Neutrophil (primary cell): ENCODE measurements around the gene UTP25.

ENCODE experiments used
- H3K27ac ChIP-seq: fragments of 200-600 bp; sonication (generic); 2 replicates; pipeline ENCODE4 v1.5.1; 2016; ENCODE audit warnings: mild to moderate bottlenecking, moderate library complexity
- H3K27me3 ChIP-seq: fragments of 200-600 bp; sonication (generic); 2 replicates; pipeline ENCODE4 v1.6.0; 2016; ENCODE audit warnings: mild to moderate bottlenecking
- H3K36me3 ChIP-seq: fragments of 200-600 bp; sonication (generic); 2 replicates; pipeline ENCODE4 v1.5.1; 2017
- H3K4me1 ChIP-seq, 2 experiments: fragments of 200-600 bp in 1 of 2; sonication (generic) in 1 of 2; 1 replicate in 1 of 2; 2 replicates in 1 of 2; pipeline versions ENCODE4 v1.5.1 to v1.6.1; 2013 to 2016; ENCODE audit warnings: low read depth in 1 of 2, low read length in 1 of 2, mild to moderate bottlenecking in 1 of 2, moderate library complexity in 1 of 2; ENCODE audit not compliant: control insufficient read depth in 1 of 2, insufficient read depth in 1 of 2
- H3K4me3 ChIP-seq, 2 experiments: fragments of 200-600 bp in 1 of 2; sonication (generic) in 1 of 2; 1 replicate in 1 of 2; 2 replicates in 1 of 2; pipeline ENCODE4 v1.5.1; 2013 to 2016; ENCODE audit warnings: low read depth in 1 of 2, low read length in 1 of 2, mild to moderate bottlenecking in 1 of 2, moderate library complexity in 1 of 2
- H3K9me3 ChIP-seq: fragments of 200-600 bp; sonication (generic); 2 replicates; pipeline ENCODE4 v1.5.1; 2016
- TF ChIP-seq, protein P1 (sequence below): fragments of 200-600 bp; sonication (generic); IDR thresholded peaks from 2 replicates; pipeline ENCODE4 v1.5.1; 2016; ENCODE audit warnings: antibody characterized with exemption

Gene UTP25

DNA sequence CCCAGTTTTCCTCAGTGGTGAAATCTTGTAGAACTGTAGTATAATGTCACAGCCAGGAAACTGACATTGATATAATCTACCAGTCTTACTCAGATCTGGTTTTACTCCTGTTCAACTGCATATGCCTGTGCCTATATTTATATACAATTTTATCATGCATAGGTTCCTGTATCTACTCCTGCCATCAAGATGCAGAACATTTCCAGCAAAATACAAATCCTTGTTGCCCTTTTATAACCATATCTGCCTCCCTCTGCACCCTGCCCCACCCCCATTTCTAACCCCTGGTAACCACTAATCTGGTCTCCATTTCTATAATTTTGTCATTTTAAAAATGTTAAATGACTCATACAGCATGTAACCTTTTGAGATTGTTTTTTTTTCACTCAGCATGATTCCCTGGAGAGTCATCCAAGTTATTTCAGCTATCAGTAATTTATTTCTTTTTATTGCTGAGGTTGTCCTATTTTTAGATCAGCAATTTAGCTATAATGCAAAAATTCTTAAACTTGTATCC lies 8.1 kb downstream of the UTP25 start:
- Histone ChIP-seq H3K4me3 (no peak overlapping the region), H3K36me3 (no peaks in the 10 kb centered on the region), H3K9me3 (no peaks in the 10 kb centered on the region), H3K27me3 (no peaks in the 10 kb centered on the region), H3K4me1 (peaks cover 24 to 26% of the 10 kb centered on the region in 2 experiments), H3K27ac (no peak overlapping the region)
- TF ChIP-seq, protein P1, sequence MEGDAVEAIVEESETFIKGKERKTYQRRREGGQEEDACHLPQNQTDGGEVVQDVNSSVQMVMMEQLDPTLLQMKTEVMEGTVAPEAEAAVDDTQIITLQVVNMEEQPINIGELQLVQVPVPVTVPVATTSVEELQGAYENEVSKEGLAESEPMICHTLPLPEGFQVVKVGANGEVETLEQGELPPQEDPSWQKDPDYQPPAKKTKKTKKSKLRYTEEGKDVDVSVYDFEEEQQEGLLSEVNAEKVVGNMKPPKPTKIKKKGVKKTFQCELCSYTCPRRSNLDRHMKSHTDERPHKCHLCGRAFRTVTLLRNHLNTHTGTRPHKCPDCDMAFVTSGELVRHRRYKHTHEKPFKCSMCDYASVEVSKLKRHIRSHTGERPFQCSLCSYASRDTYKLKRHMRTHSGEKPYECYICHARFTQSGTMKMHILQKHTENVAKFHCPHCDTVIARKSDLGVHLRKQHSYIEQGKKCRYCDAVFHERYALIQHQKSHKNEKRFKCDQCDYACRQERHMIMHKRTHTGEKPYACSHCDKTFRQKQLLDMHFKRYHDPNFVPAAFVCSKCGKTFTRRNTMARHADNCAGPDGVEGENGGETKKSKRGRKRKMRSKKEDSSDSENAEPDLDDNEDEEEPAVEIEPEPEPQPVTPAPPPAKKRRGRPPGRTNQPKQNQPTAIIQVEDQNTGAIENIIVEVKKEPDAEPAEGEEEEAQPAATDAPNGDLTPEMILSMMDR, result no peak

DNA sequence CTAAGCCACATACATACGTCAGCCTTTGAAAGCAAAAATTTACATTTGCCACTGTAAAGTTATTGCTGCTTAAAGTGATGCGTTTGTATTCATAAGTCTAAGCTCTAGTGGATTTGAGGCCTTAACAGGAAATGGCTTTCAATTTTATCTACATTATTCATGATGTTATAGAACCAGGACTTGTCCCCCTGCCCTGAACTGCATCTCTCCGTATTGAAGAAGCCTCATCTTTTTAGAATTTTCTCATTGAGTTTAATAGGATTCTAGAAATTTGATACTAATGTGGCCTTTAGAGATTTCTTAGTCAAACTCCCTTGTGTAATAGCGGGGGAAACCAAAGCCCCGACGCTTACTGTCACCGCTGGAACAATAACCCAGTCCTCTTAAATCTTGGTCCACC lies 9.9 kb downstream of the UTP25 start:
- peaks cover 6% of the 10 kb centered on the region for H3K36me3 ChIP-seq
- no peaks in the 10 kb centered on the region for H3K27me3 ChIP-seq
- no peak overlapping the region for H3K27ac ChIP-seq
- no peak overlapping the region for H3K4me3 ChIP-seq
- no peaks in the 10 kb centered on the region for H3K9me3 ChIP-seq
- peaks cover 24 to 26% of the 10 kb centered on the region in 2 experiments for H3K4me1 ChIP-seq
- TF ChIP-seq, protein P1, result no peak

DNA sequence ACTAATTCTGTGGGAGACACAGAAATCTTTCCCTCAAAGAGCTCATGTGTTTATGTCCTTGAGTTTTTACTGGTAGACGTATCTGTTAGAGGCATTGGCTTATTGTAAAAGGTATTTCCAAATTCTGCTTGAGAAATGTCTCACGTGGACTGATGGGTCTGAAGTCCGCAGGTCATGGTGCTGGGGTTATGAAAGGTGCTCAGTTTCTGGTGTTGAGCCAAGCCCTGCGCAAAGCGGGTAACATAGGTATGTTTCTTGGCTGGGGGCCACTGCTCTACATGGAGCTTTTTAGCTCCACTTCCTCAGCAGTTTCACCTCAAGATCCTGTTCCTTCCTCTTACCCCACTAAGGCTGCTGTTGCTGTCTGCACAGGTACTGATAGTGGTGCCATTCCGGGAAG lies 10.8 kb downstream of the UTP25 start:
- TF ChIP-seq, protein P1, result no peak
- Histone ChIP-seq H3K27ac (peak overlapping the region; percentile 62), H3K36me3 (peaks cover 10% of the 10 kb centered on the region), H3K4me3 (no peak overlapping the region), H3K9me3 (no peaks in the 10 kb centered on the region), H3K4me1 (peaks cover 24 to 26% of the 10 kb centered on the region in 2 experiments), H3K27me3 (no peaks in the 10 kb centered on the region)

DNA sequence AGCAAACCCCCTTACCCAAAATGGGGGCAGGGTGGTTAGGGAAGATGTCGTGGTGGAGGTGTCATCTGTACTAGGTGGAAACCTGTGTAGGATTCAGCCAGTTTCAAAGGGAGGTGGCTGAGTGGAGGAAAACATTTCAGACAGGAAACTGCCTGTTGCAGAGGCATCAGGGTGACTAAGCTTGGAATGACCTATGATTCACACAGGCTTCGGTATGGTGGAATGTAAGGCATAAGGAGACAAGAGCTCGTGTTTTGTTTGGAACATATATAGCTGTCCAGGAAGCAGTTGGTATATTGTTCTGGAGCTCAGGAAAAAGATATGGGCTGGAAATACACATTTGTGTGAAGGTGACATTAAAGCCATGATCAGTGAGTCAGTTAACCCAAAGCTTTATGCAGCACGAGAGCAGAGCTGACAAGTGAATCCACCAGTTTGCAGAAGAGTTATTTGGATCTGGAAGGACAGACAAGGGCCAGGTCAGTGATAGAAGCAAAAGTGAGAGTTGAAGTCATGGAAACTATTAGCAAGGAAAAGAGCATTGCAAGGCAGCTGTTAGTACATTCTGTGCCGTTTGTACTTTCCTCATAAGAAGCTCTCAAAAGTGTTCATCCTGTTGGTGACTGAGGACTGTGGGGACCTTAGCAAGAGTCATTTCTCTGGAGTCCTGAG lies 12.2 kb downstream of the UTP25 start:
- Histone ChIP-seq H3K4me3 (no peak overlapping the region), H3K27me3 (no peaks in the 10 kb centered on the region), H3K4me1 (peaks cover 24 to 26% of the 10 kb centered on the region in 2 experiments), H3K9me3 (no peaks in the 10 kb centered on the region), H3K36me3 (peaks cover 14% of the 10 kb centered on the region), H3K27ac (no peak overlapping the region)
- TF ChIP-seq, protein P1, result no peak

DNA sequence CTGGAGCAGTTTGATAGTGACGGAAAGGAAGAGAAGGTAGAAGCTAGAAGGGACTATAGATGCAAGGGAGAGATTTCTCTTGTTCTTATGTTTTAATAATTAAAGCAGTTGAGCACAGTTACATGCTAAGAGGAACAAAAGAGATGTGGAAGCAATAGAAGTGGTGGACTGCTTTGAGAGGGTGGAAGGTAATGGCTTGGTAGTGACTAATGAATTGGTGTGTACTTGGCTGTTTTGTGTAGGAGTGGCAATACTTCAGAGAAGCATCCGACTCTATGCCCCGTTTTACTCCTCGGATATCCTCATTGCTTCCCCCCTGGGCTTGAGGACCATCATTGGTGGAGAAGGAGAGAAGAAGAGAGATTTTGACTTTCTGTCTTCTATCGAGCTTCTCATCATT lies 12.8 kb downstream of the UTP25 start:
- Histone ChIP-seq H3K4me1 (peaks cover 24 to 26% of the 10 kb centered on the region in 2 experiments), H3K27me3 (no peaks in the 10 kb centered on the region), H3K27ac (no peak overlapping the region), H3K36me3 (peaks cover 14% of the 10 kb centered on the region), H3K9me3 (no peaks in the 10 kb centered on the region), H3K4me3 (no peak overlapping the region)
- TF ChIP-seq, protein P1, result no peak
